Activated T-cell treated with anti-CD3 and anti-CD28 coated beads, Interleukin-2, amount 50 U/mL, for 72 hours (primary cell): ENCODE results near the gene RANGAP1. TPM values are rescaled to one million over a fixed set of nuclear protein-coding genes. Genes with fewer than 3 reads are reported as not detected.

Experiments used
- ATAC-seq, 2 donors: fragments of 150-1000 bp; cut with Tn5 transposase; replicated peaks in 1 of 2; 2 replicates each; pipeline ENCODE4 v1.10.0; 2021; ENCODE audit warnings: moderate library complexity in 2 of 2, mild to moderate bottlenecking in 1 of 2
- DNase-seq, 2 donors: peaks; one replicate each; pipeline ENCODE4 v3.0.0; 2021 to 2022; ENCODE audit warnings: mixed read lengths in 1 of 2
- H3K27ac Mint-ChIP-seq: one replicate; pipeline ENCODE4 v1.8.0; 2022; ENCODE audit warnings: mild to moderate bottlenecking, moderate library complexity, mixed read lengths
- H3K27me3 Mint-ChIP-seq: one replicate; pipeline ENCODE4 v1.8.0; 2022; ENCODE audit warnings: low read depth, mixed read lengths
- H3K36me3 Mint-ChIP-seq, 2 donors: one replicate each; pipeline ENCODE4 v1.8.0; 2022; ENCODE audit warnings: mixed read lengths in 2 of 2, mild to moderate bottlenecking in 1 of 2; ENCODE audit not compliant: insufficient read depth in 2 of 2
- H3K4me1 Mint-ChIP-seq: one replicate; pipeline ENCODE4 v1.8.0; 2022; ENCODE audit warnings: low read depth, mixed read lengths
- H3K4me3 Mint-ChIP-seq, 2 donors: one replicate each; pipeline ENCODE4 v1.8.0; 2022; ENCODE audit warnings: mild to moderate bottlenecking in 2 of 2, mixed read lengths in 2 of 2, moderate library complexity in 2 of 2
- H3K9me3 Mint-ChIP-seq, 2 donors: one replicate each; pipeline ENCODE4 v1.8.0; 2022; ENCODE audit warnings: mixed read lengths in 2 of 2
- total RNA-seq, 2 donors: library from RNA; stranded (reverse); gene quantifications; one replicate each; pipeline ENCODE4 v1.2.3, GENCODE V29; 2022

Gene RANGAP1
- total RNA-seq, 2 donors from 2014 or later, result 162 to 217 TPM

GRCh38 chr22:41204066-41204465 is 81.9 kb downstream of the RANGAP1 start:
- Mint-ChIP-seq H3K9me3 (no peaks in the 10 kb centered on the region), H3K27ac (no peak overlapping the region), H3K27me3 (peaks cover 9% of the 10 kb centered on the region), H3K4me1 (peaks cover 41% of the 10 kb centered on the region), H3K4me3 (peak overlapping the region in 1 of 2 donors; percentile 62), H3K36me3 (peaks cover 2 to 5% of the 10 kb centered on the region in 2 donors)
- DNase-seq (no peak), ATAC-seq (no peak)

DNA sequence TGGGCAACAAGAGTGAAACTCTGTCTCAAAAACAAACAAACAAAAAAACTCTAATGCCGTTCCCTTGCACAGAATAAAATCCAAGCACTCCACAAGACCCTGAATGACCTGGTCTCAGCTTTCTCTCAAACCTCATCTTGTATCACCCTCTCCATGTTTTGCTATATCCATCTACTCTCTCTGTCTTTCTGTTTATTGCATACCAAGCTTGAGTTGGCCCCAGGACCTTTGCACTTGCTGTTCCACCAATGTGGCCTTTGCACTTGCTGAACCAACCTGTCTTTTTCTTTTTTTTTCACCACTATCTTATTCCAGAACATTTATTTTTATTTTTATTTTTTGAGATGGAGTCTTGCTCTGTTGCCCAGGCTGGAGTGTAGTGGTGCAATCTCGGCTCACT is 82.9 kb downstream of the RANGAP1 start:
- no peak overlapping the region for H3K27ac Mint-ChIP-seq
- peaks cover 37% of the 10 kb centered on the region for H3K4me1 Mint-ChIP-seq
- peaks cover 9% of the 10 kb centered on the region for H3K27me3 Mint-ChIP-seq
- no peaks in the 10 kb centered on the region for H3K9me3 Mint-ChIP-seq
- ATAC-seq (no peak), DNase-seq (no peak)
- H3K4me3 Mint-ChIP-seq, result no peak overlapping the region
- peaks cover 2 to 4% of the 10 kb centered on the region in 2 donors for H3K36me3 Mint-ChIP-seq

DNA sequence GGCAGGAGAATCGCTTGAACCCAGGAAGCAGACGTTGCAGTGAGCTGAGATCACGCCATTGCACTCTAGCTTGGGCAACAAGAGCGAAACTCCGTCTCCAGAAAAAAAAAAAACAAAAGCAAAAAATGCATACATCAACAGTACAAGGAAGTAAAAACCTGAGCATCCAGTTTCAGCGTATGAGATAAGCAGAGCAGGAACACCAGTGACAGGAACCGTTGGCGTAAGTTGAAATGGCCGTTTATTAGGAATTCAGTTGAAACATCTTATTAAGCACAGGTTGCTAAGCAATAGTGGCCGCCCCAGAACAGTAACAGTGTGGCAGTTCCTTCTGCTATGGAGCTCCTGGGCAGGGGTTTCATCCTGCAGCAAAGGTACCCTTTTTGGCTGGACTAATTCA is 84.8 kb downstream of the RANGAP1 start:
- Mint-ChIP-seq H3K27ac (no peak overlapping the region), H3K4me1 (peaks cover 27% of the 10 kb centered on the region)
- ATAC-seq, result no peak

GRCh38 chr22:41198027-41198580 is 87.9 kb downstream of the RANGAP1 start:
- peaks cover 11% of the 10 kb centered on the region for H3K4me1 Mint-ChIP-seq
- peak; percentile 53 to 59 for ATAC-seq
- peaks cover 9% of the 10 kb centered on the region for H3K27me3 Mint-ChIP-seq
- peak; percentile 57 to 72 for DNase-seq
- peak overlapping the region; percentile 43 for H3K27ac Mint-ChIP-seq
- no peaks in the 10 kb centered on the region for H3K36me3 Mint-ChIP-seq
- no peaks in the 10 kb centered on the region for H3K9me3 Mint-ChIP-seq
- H3K4me3 Mint-ChIP-seq, result peak overlapping the region; percentile 91 to 92

More for the DNA sequence above, 84.8 kb downstream of the RANGAP1 start:
- no peak for DNase-seq
- Mint-ChIP-seq H3K4me3 (no peak overlapping the region), H3K27me3 (peaks cover 9% of the 10 kb centered on the region), H3K36me3 (peaks cover 2 to 4% of the 10 kb centered on the region in 2 donors), H3K9me3 (no peaks in the 10 kb centered on the region)

DNA sequence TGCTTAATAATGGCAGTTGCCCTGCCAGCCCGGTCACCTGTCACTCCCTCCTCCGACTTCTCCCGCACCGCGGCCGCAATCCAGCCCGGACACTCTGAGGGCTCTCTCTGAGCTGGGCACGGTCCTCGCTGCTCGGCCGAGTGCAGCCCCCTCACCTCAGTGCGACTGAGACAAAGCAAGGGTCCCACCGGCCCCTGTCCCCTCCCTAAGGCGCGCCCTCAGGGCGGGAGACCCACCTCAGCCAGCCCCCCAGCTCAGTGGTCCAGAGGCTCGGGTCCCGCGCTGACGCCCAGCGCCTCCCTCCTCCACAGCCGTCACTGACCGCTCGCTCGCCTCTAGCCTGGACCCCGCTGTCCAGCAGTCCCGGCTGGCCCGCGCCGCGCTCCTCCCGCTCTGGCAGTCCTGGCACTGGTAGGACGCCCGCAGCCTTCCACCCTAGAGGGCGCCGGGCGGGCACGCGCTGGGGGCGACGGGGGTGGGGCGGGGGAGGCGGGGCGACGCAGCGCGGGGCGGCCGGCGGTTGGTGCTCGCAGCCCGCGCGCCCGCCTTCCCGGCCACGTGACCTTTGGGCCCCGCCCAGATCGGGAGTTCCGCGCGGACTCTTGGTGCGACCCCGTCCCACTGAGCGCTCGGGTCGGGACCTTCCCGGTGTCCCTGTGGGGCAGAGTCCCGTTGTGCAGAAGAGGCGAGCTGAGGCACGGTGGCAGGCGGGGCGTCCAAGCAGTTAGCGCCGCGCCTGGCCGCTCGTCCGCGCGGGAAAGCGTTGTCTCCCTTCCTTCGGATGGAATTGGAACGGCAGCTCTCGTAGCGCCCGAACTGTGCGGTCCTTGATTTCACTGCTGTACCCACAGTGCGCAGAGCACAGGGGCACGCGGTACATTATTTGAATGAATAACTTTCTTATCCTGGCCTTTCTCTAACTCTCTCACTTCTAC is 88.7 kb downstream of the RANGAP1 start:
- H3K27ac Mint-ChIP-seq, result no peak overlapping the region

More for the DNA sequence above, 88.7 kb downstream of the RANGAP1 start:
- DNase-seq, result peak; percentile 86 to 88
- peak; percentile 91 to 94 for ATAC-seq
- Mint-ChIP-seq H3K4me3 (peak overlapping the region; percentile 91 to 92), H3K36me3 (no peaks in the 10 kb centered on the region), H3K4me1 (peaks cover 11% of the 10 kb centered on the region), H3K9me3 (no peaks in the 10 kb centered on the region), H3K27me3 (peaks cover 9% of the 10 kb centered on the region)

Other genes with a start within 250 kb of the RANGAP1 start
- gene EP300, start 193.6 kb downstream of the RANGAP1 start, total RNA-seq, result 10 to 100 TPM; 58.9 to 65.8 TPM
- 10 to 100 TPM; 21.9 to 25.6 TPM for gene L3MBTL2, start 80.9 kb downstream of the RANGAP1 start, total RNA-seq
- 1 to 10 TPM in 1 of 2 donors, under 1 TPM in 1; 0.55 to 1.4 TPM for gene CHADL, start 45.3 kb downstream of the RANGAP1 start, total RNA-seq
- 10 to 100 TPM; 46.1 to 52.4 TPM for gene ZC3H7B, start 15.3 kb upstream of the RANGAP1 start, total RNA-seq
- 1 to 10 TPM; 1.5 to 2.0 TPM for gene TEF, start 95.8 kb upstream of the RANGAP1 start, total RNA-seq
- gene TOB2, start 160.6 kb upstream of the RANGAP1 start, total RNA-seq, result 10 to 100 TPM; 32.5 TPM
- gene PHF5A, start 182.5 kb upstream of the RANGAP1 start, total RNA-seq, result 10 to 100 TPM; 69.2 to 77.4 TPM
- gene ACO2, start 182.9 kb upstream of the RANGAP1 start, total RNA-seq, result 10 to 100 TPM; 73.3 to 74.9 TPM